KMS-11 (cell line): ENCODE results near the gene OR4F6.
"Not testable (repeated sequence)": the region's sequence is repeated elsewhere in the genome, so short reads cannot be mapped to it uniquely, and the experiment has no call there.

ENCODE experiments used
- H2AFZ ChIP-seq: fragments of 200-600 bp; sonication (generic); 2 replicates; pipeline ENCODE4 v1.6.1; 2016; ENCODE audit warnings: antibody characterized with exemption, mixed run types, low read depth
- H3K27ac ChIP-seq: fragments of 200-600 bp; sonication (generic); 2 replicates; pipeline ENCODE4 v1.6.1; 2016; ENCODE audit warnings: mild to moderate bottlenecking, mixed run types
- H3K27me3 ChIP-seq: fragments of 200-600 bp; sonication (generic); 2 replicates; pipeline ENCODE4 v1.6.1; 2017; ENCODE audit warnings: mild to moderate bottlenecking, low read depth, mixed run types, moderate library complexity; ENCODE audit not compliant: insufficient read depth
- H3K36me3 ChIP-seq: fragments of 200-600 bp; sonication (generic); 2 replicates; pipeline ENCODE4 v1.6.1; 2017; ENCODE audit warnings: mild to moderate bottlenecking, mixed run types; ENCODE audit not compliant: insufficient read depth
- H3K4me1 ChIP-seq: fragments of 200-600 bp; sonication (generic); 2 replicates; pipeline ENCODE4 v1.6.1; 2016; ENCODE audit warnings: mild to moderate bottlenecking, low read depth, mixed run types; ENCODE audit not compliant: poor library complexity, severe bottlenecking
- H3K4me2 ChIP-seq: fragments of 200-600 bp; sonication (generic); 2 replicates; pipeline ENCODE4 v1.7.0; 2016; ENCODE audit warnings: mild to moderate bottlenecking, mixed run types
- H3K4me3 ChIP-seq: fragments of 200-600 bp; sonication (generic); IDR thresholded peaks from 2 replicates; pipeline ENCODE4 v1.6.1; 2017; ENCODE audit warnings: low read depth, low read length, mixed read lengths; ENCODE audit not compliant: insufficient read depth
- H3K79me2 ChIP-seq: fragments of 200-600 bp; sonication (generic); 2 replicates; pipeline ENCODE4 v1.6.1; 2016; ENCODE audit warnings: low read depth, mixed run types; ENCODE audit not compliant: insufficient read depth
- H3K9ac ChIP-seq: fragments of 200-600 bp; sonication (generic); 2 replicates; pipeline ENCODE4 v1.6.1; 2016; ENCODE audit warnings: mild to moderate bottlenecking, mixed run types
- H4K20me1 ChIP-seq: fragments of 200-600 bp; sonication (generic); 2 replicates; pipeline ENCODE4 v1.6.1; 2016; ENCODE audit warnings: mild to moderate bottlenecking, mixed run types; ENCODE audit not compliant: insufficient read depth
- CTCF ChIP-seq: fragments of 200-600 bp; sonication (generic); conservative IDR thresholded peaks from 2 replicates; pipeline ENCODE4 v1.6.1; 2017; ENCODE audit warnings: low read depth, mild to moderate bottlenecking, antibody characterized with exemption, low read length, moderate library complexity, mixed read lengths

OR4F6 gene

DNA sequence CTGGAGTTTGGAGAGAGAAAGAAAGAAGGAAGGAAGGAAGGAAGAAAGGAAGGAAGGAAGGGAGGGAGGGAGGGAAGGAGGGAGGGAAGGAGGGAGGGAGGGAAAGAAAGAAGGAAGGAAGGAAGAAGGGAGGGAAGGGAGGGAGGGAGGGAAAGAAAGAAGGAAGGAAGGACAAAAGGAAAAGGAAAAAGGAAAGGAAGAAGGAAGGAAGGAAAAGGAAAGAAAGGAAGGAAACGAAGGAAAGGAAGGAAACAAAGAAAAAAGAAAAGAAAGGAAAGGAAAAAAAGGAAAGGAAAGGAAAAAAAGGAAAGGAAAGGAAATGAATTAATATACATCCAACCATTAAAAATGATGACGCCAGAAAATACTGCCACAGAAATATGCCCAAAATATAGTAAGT is 18.7 kb upstream of the OR4F6 start:
- Histone ChIP-seq H3K36me3 (no peaks in the 10 kb centered on the region), H3K4me2 (no peak overlapping the region), H3K79me2 (no peaks in the 10 kb centered on the region), H3K4me1 (no peaks in the 10 kb centered on the region), H2AFZ (no peak overlapping the region), H3K4me3 (no peak overlapping the region), H4K20me1 (no peaks in the 10 kb centered on the region), H3K27ac (no peak overlapping the region), H3K27me3 (no peaks in the 10 kb centered on the region), H3K9ac (no peak overlapping the region)
- no peak for TF ChIP-seq CTCF

DNA sequence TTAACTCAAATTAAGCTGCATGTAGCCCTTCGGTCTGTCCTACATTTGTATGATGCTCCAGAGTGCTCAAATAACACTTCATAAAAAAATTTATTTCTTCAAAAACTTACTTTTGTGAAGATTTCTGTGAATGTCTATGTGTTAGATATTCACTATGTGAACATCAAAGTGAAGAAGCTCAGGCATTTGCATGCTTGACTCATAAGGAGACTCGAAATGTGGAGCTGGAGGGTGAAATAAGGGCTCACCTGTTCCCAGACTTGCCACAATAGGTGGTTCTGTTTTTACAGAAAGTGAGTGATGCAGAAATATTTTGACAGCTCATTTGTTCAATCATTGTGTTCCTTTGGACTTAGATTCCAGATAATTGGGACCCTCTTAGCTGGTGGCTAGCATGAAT is 16.9 kb upstream of the OR4F6 start:
- H3K79me2 ChIP-seq, H4K20me1 ChIP-seq, H3K4me2 ChIP-seq, H3K4me1 ChIP-seq, H2AFZ ChIP-seq, H3K9ac ChIP-seq, H3K27me3 ChIP-seq, H3K4me3 ChIP-seq, H3K36me3 ChIP-seq, H3K27ac ChIP-seq: not testable (repeated sequence)

DNA sequence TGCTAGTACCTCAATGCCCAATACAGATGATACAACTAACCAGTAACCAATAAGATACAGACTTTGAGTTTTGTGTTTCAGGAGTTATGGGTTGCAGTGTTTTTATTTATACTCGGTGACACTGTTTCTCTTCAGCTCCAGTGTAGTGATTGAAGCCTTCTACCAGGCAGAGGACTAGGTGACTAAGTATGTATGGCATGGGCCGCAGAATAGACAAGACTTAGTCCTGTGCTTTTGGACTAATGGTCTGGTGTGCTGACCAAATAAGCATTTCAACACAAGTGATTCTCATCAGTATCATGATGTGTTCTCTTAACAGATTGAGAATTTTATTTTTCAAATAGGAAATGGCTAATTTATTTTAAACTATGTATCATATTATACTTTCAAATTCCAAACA is 15.3 kb upstream of the OR4F6 start:
- not testable (repeated sequence) for H2AFZ ChIP-seq, H3K36me3 ChIP-seq, H3K27ac ChIP-seq, H3K4me1 ChIP-seq, H3K9ac ChIP-seq, H3K4me3 ChIP-seq, H4K20me1 ChIP-seq, H3K27me3 ChIP-seq, H3K79me2 ChIP-seq, H3K4me2 ChIP-seq

GRCh38 chr15:101788503-101789269 is 14.6 kb upstream of the OR4F6 start:
- not testable (repeated sequence) for H3K4me2 ChIP-seq

GRCh38 chr15:101790748-101791147 is 12.6 kb upstream of the OR4F6 start:
- H4K20me1 ChIP-seq = not testable (repeated sequence)

More at GRCh38 chr15:101788503-101789269, 14.6 kb upstream of the OR4F6 start:
- not testable (repeated sequence) for H3K4me1 ChIP-seq, H3K4me3 ChIP-seq, H3K79me2 ChIP-seq, H3K27me3 ChIP-seq, H3K27ac ChIP-seq, H2AFZ ChIP-seq, H3K36me3 ChIP-seq, H3K9ac ChIP-seq, H4K20me1 ChIP-seq

GRCh38 chr15:101793981-101794380 is 9.3 kb upstream of the OR4F6 start:
- not testable (repeated sequence) for H3K4me1 ChIP-seq, H3K9ac ChIP-seq, H2AFZ ChIP-seq, H3K79me2 ChIP-seq, H3K4me3 ChIP-seq, H3K27me3 ChIP-seq, H3K4me2 ChIP-seq, H3K27ac ChIP-seq, H4K20me1 ChIP-seq, H3K36me3 ChIP-seq

More at GRCh38 chr15:101790748-101791147, 12.6 kb upstream of the OR4F6 start:
- H2AFZ ChIP-seq, H3K36me3 ChIP-seq, H3K4me1 ChIP-seq, H3K9ac ChIP-seq, H3K4me2 ChIP-seq, H3K4me3 ChIP-seq, H3K27ac ChIP-seq, H3K27me3 ChIP-seq, H3K79me2 ChIP-seq: not testable (repeated sequence)

- no peaks in the 10 kb centered on the region for H4K20me1 ChIP-seq
- H3K4me3 ChIP-seq = no peak overlapping the region
- H3K9ac ChIP-seq = no peak overlapping the region
- no peak overlapping the region for H3K27ac ChIP-seq
- no peaks in the 10 kb centered on the region for H3K79me2 ChIP-seq
- no peaks in the 10 kb centered on the region for H3K36me3 ChIP-seq
- H3K4me2 ChIP-seq = no peak overlapping the region
- TF ChIP-seq CTCF = no peak
- H3K4me1 ChIP-seq = no peaks in the 10 kb centered on the region
- no peaks in the 10 kb centered on the region for H3K27me3 ChIP-seq
- no peak overlapping the region for H2AFZ ChIP-seq
Measured at GRCh38 chr15:101795455-101795854, 7.9 kb upstream of the OR4F6 start.
